H1 (cell line): ENCODE results near the gene FBXO44.

Experiments used
- CTCF ChIP-seq, 3 experiments: IDR thresholded peaks; 1 replicate in 2 of 3; 2 replicates in 1 of 3; pipeline versions ENCODE4 v1.5.1 to v1.6.1; 2011; ENCODE audit warnings: low read length in 3 of 3, mild to moderate bottlenecking in 3 of 3, inconsistent platforms in 2 of 3, low read depth in 1 of 3, moderate library complexity in 1 of 3; ENCODE audit not compliant: insufficient read depth in 1 of 3; ENCODE audit errors: control extremely low read depth in 1 of 3
- EP300 ChIP-seq, 2 experiments: IDR thresholded peaks; 1 replicate in 1 of 2; 2 replicates in 1 of 2; pipeline ENCODE4 v1.6.1; 2011 to 2012; ENCODE audit warnings: low read depth in 2 of 2, low read length in 2 of 2, mild to moderate bottlenecking in 2 of 2, borderline replicate concordance in 1 of 2, inconsistent platforms in 1 of 2, moderate library complexity in 1 of 2
- JUN ChIP-seq: IDR thresholded peaks from 2 replicates; pipeline ENCODE4 v1.6.1; 2011; ENCODE audit warnings: low read depth, mild to moderate bottlenecking, improper control_type of control experiment, low read length
- MAX ChIP-seq: IDR thresholded peaks from 2 replicates; pipeline ENCODE4 v1.6.1; 2012; ENCODE audit warnings: inconsistent platforms
- POLR2A ChIP-seq, 2 experiments: IDR thresholded peaks; 1 replicate in 1 of 2; 2 replicates in 1 of 2; pipeline ENCODE4 v1.6.1; 2011; ENCODE audit warnings: low read depth in 2 of 2, low read length in 2 of 2, mild to moderate bottlenecking in 2 of 2; ENCODE audit errors: control extremely low read depth in 1 of 2
- POLR2AphosphoS5 ChIP-seq: IDR thresholded peaks from 2 replicates; pipeline ENCODE4 v1.6.1; 2011; ENCODE audit warnings: low read depth, low read length

- TF ChIP-seq JUN = no peak
- no peak for TF ChIP-seq POLR2A (IDR thresholded peaks at IDR 0.05; ENCODE audit: control extremely low read depth in 1 of 2, low read depth in 2 of 2, low read length in 2 of 2)
- no peak for TF ChIP-seq CTCF (IDR thresholded peaks at IDR 0.05; ENCODE audit: control extremely low read depth in 1 of 3, insufficient read depth in 1 of 3, low read depth in 1 of 3, low read length in 3 of 3)
- TF ChIP-seq POLR2AphosphoS5 = no peak; the same call in 1 of the 2 replicates
- no peak for TF ChIP-seq MAX
- no peak for TF ChIP-seq EP300 (IDR thresholded peaks at IDR 0.05; ENCODE audit: borderline replicate concordance in 1 of 2, low read depth in 2 of 2, low read length in 2 of 2)
Observed at GRCh38 chr1:11670747-11671146, 16.1 kb downstream of the FBXO44 start.
